ENCODE data around the gene PAXIP1.
"Not testable (repeated sequence)": the region's sequence is repeated elsewhere in the genome, so short reads cannot be mapped to it uniquely, and the experiment has no call there.

The PAXIP1 gene

DNA sequence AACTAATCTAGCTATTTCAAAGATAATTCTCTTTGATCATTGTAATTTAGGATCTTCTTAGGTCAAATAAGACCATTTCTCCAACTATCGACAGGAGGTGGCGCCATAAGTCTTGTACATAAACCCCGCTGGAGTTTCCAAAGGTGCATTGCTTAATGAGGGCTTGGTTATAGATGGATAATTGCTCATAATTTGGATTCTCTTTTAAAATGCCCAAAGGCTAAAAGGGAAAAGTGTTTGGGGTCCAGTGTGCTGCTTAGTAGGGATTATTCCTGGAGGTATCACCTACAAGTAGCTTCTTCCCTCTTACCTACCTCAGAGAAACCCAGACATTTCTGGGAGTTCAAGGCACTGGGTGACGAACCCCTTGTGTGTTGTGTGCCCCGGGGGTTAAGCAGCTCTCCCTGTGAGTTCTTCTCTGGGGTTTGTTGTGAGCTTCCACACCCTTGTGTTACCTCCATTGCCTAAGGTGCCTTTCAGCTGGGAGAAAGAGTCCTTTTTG is 75.2 kb downstream of the PAXIP1 start:
- peak; percentile 62; the same call in 1 of the 2 replicates for TF ChIP-seq Cebpa-rat (IDR thresholded peaks at IDR 0.05)
- H3K9me3 ChIP-seq: peaks cover 10% of the 10 kb centered on the region
- peak overlapping the region; percentile 75 for H3K9ac ChIP-seq
- no peaks in the 10 kb centered on the region for H4K20me1 ChIP-seq
- no peaks in the 10 kb centered on the region for H3K27me3 ChIP-seq
- H3K36me3 ChIP-seq: 0 out of 2 replicates have a peak, but pooled peaks cover 2% of the 10 kb centered on the region
- peak overlapping the region; percentile 70 for H3K4me3 ChIP-seq
- H3K4me2 ChIP-seq: peak overlapping the region; percentile 93
- peaks cover 24% of the 10 kb centered on the region for H3K4me1 ChIP-seq
- peak overlapping the region; percentile 63 for H3K27ac ChIP-seq

DNA sequence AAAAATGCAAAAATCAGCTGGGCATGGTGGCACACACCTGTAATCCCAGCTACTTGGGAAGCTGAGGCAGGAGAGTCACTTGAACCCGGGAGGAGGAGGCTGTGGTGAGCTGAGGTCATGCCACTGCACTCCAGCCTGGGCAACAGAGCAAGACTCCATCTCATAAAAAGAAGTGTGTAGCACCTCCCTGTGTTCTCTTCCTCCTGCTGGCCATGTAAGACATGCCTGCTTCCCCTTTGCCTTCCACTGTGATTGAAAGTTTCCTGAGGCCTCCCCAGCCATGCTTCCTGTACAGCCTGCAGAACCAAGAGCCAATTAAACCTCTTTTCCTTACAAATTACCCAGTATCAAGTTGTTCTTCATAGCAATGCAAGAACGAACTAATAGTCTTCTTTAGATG is 80.5 kb downstream of the PAXIP1 start:
- H3K4me3 ChIP-seq, H3K27ac ChIP-seq, H3K4me1 ChIP-seq, H3K9ac ChIP-seq, H3K36me3 ChIP-seq, H3K9me3 ChIP-seq, H4K20me1 ChIP-seq, H3K4me2 ChIP-seq, H3K27me3 ChIP-seq: not testable (repeated sequence)

DNA sequence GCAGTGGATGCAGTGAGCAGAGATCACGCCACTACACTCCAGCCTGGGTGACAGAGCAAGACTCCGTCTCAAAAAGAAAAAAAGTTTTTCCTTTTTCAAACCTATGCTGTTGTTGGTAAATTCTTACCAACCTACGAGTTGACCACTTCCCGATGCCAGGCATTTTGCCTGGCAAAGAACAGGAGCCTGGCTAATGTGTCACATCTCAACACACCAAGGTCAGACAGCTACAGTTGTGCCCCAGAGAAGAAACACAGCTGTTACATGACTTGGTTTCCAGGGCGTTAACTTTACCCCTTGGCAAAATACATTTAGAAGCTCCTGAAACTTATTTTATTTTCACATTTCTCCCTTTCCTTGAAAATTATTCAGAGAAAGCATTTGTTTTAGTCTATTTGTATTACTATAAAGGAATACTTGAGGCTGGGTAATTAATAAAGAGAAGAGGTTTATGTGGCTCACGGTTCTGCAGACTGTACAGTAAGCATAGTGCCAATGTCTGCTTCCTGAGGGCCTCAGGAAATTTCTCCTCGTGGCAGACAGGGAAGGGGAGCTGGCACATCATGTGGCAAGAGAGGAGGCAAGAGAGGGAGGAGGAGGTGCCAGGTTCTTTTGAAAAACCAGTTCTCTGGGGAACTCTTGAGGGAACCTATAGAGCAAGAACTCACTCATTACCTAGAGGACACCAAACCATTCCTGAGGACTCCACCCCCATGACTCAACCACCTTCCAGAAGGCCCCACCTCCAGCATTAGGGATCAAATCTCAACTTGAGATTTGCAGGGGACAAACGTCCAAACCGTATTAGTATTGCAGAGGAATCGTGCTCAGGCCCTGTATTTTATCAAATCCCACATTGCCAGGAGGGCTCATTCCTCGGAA is 83.3 kb downstream of the PAXIP1 start:
- H3K9me3 ChIP-seq: peaks cover 10% of the 10 kb centered on the region; the same call in 1 of the 2 replicates
- H3K27ac ChIP-seq: no peak overlapping the region
- H3K36me3 ChIP-seq: no peaks in the 10 kb centered on the region
- H3K4me3 ChIP-seq: no peak overlapping the region
- H3K27me3 ChIP-seq: peaks cover 6% of the 10 kb centered on the region; the same call in 1 of the 2 replicates
- H3K9ac ChIP-seq: no peak overlapping the region
- no peaks in the 10 kb centered on the region for H3K4me1 ChIP-seq
- no peak for TF ChIP-seq Cebpa-rat (IDR thresholded peaks at IDR 0.05)
- no peak overlapping the region for H3K4me2 ChIP-seq
- H4K20me1 ChIP-seq: no peaks in the 10 kb centered on the region

DNA sequence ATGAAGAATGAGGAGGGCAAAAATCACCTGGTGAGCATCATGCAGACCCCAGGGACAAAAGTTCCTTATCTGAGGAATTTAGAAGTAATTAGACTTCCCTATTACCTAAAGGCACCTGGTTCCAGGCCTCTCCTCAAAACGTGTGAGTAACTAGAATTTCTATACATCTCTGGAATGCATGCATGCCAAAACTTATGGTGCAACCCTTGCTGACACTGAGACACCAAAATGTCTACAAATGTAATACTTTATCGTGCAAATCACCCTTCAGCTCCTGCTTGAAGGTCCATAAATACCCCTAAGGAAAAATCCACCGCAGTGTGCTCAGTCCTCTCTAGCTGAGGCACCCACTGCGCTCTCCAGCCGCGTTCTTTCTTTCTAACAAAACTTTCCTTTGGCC is 84.2 kb downstream of the PAXIP1 start:
- peaks cover 14% of the 10 kb centered on the region for H3K27me3 ChIP-seq
- H3K36me3 ChIP-seq: no peaks in the 10 kb centered on the region
- no peak overlapping the region for H3K4me2 ChIP-seq
- no peak overlapping the region for H3K27ac ChIP-seq
- H4K20me1 ChIP-seq: no peaks in the 10 kb centered on the region
- no peak overlapping the region for H3K4me3 ChIP-seq
- TF ChIP-seq Cebpa-rat (IDR thresholded peaks at IDR 0.05): no peak
- no peak overlapping the region for H3K9ac ChIP-seq
- peaks cover 10% of the 10 kb centered on the region; the same call in 1 of the 2 replicates for H3K9me3 ChIP-seq
- H3K4me1 ChIP-seq: no peaks in the 10 kb centered on the region

DNA sequence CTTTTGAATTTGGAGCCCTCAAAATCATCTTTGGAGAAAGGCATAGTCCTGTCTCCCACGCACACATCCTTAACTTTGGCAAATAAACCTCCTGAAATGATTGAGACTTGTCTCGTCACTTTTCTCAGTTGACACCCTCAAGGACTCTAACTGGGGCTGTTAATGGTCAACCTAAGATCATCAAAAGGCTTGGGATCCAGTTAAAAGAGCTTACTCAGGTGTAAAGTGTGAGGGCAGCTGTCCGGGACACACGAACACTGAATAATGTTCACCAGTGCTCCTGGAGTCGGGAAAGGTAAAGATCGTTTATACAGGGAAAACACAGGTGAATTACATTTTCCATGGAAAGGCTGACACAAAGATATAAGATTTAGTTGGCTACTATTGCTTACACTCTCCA is 84.7 kb downstream of the PAXIP1 start:
- TF ChIP-seq Cebpa-rat (IDR thresholded peaks at IDR 0.05): no peak

DNA sequence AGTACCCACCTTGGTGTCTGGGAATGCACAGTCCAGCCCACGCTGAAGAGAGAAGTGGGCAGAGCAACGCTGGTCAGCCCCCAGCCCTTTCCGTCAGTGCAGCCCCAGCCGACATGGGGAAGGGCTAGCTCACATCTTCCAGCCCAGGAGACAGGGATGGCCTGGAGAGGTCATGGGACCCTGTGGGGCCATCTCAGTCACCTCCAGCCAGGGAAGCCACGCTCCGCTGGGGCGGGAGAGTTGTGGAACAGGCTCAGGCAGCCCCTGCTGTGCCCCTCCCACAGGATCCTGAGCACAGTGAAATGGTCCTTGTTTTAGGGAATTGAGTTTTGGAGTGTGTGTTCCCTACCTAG is 85.1 kb downstream of the PAXIP1 start:
- Histone ChIP-seq H3K4me3 (no peak overlapping the region), H3K36me3 (no peaks in the 10 kb centered on the region), H3K4me2 (no peak overlapping the region), H3K27me3 (peaks cover 14% of the 10 kb centered on the region), H4K20me1 (no peaks in the 10 kb centered on the region), H3K9ac (no peak overlapping the region), H3K9me3 (peaks cover 8% of the 10 kb centered on the region; the same call in 1 of the 2 replicates), H3K4me1 (no peaks in the 10 kb centered on the region), H3K27ac (no peak overlapping the region)
- TF ChIP-seq Cebpa-rat (IDR thresholded peaks at IDR 0.05): no peak

More for the DNA sequence above, 84.7 kb downstream of the PAXIP1 start:
- H3K4me2 ChIP-seq: no peak overlapping the region
- peaks cover 14% of the 10 kb centered on the region for H3K27me3 ChIP-seq
- H3K9ac ChIP-seq: no peak overlapping the region
- no peaks in the 10 kb centered on the region for H3K4me1 ChIP-seq
- H3K4me3 ChIP-seq: no peak overlapping the region
- no peaks in the 10 kb centered on the region for H3K36me3 ChIP-seq
- no peak overlapping the region for H3K27ac ChIP-seq
- H3K9me3 ChIP-seq: peaks cover 10% of the 10 kb centered on the region; the same call in 1 of the 2 replicates
- H4K20me1 ChIP-seq: no peaks in the 10 kb centered on the region

DNA sequence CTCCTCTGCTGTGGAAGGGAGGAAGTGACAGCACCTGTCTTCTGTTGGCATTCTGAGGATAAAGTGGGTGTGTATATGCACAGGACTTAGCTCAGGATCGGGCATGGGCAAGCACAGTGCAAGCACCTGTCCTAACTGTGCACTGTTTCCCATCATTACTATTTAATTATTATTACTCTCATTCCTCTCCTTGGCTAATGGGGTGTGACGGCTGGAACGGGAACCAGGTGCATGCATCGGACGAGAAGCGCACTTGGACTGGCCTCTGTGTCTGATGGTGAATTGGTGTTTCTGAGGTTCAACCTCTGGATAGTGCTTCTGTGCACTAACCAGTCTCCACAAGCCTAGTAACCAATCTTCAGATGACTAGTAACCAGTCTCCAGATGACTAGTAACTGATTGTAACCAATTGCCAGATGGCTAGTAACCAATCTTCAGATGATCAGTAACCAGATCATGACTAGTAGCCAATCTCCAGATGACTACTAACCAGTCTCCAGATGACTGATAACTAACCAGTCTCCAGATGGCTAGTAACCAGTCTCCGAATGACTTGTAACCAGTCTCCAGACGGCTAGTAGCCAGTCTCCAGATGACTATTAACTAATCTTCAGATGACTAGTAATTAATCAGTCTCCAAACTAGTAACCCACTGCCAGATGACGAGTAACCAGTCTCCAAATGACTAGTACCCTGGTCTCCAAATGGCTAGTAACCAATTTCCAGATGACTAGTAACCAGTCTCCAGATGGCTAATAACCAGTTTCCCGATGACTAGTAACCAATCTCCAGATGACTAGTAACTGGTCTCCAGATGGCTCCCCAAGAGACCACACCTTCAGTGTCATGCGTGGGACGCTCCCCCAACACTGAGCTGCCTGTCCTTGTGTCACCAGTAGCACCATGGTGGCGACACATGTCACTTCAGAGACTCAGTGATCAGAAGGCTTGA is 85.8 kb downstream of the PAXIP1 start:
- no peak for TF ChIP-seq Cebpa-rat (IDR thresholded peaks at IDR 0.05)
- no peaks in the 10 kb centered on the region for H3K4me1 ChIP-seq
- no peaks in the 10 kb centered on the region for H4K20me1 ChIP-seq
- no peak overlapping the region for H3K27ac ChIP-seq
- H3K9ac ChIP-seq: no peak overlapping the region
- no peak overlapping the region for H3K4me2 ChIP-seq
- H3K36me3 ChIP-seq: no peaks in the 10 kb centered on the region
- no peak overlapping the region for H3K4me3 ChIP-seq
- H3K27me3 ChIP-seq: peaks cover 14% of the 10 kb centered on the region
- peaks cover 1% of the 10 kb centered on the region; the same call in 1 of the 2 replicates for H3K9me3 ChIP-seq

DNA sequence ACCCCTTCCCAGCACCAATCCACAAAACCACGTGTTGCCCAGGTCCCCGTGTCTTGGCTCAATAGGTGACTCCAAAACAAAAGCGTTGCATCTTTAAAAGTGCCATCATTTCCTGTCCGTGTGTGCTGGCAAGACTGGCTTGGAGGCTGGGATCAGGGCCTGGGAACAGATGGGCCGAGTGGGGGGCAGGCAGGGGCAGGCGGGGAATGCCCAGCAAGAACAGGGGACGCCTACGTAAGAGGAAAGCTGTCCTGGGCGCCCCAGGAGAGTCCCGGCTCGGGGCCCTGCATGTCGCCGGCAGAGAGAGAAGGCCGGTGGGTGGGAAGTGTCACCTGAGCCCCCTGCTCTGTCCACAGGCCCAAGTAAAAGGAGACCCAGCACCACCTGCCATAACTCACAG is 86.5 kb downstream of the PAXIP1 start:
- Histone ChIP-seq H3K27ac (no peak overlapping the region), H3K36me3 (no peaks in the 10 kb centered on the region), H3K9ac (no peak overlapping the region), H3K4me2 (no peak overlapping the region), H4K20me1 (no peaks in the 10 kb centered on the region), H3K9me3 (no peaks in the 10 kb centered on the region; the same call in 1 of the 2 replicates), H3K27me3 (peaks cover 14% of the 10 kb centered on the region), H3K4me1 (no peaks in the 10 kb centered on the region), H3K4me3 (no peak overlapping the region)
- no peak for TF ChIP-seq Cebpa-rat (IDR thresholded peaks at IDR 0.05)

DNA sequence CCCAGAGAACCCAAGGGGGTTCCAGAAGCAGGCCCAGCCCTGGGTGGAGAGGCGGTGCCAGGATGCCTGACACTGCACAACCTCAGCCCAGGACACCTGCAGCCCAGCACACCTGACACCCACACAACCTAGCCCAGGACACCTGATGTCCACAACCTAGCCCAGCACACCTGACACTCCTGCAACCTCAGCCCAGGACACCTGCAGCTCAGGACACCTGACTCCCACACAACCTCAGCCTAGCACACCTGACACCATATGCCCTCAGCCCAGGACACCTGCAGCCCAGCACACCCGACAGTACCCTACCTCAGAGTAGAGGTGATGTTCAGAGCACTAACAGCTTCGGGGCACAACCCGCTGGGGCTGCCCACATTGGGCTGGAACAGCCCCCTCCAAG is 87.3 kb downstream of the PAXIP1 start:
- Histone ChIP-seq H3K36me3 (no peaks in the 10 kb centered on the region), H3K27me3 (peaks cover 14% of the 10 kb centered on the region), H3K9ac (no peak overlapping the region), H3K9me3 (peaks cover 5% of the 10 kb centered on the region; the same call in 1 of the 2 replicates), H3K4me2 (no peak overlapping the region), H3K4me3 (no peak overlapping the region), H3K27ac (no peak overlapping the region), H4K20me1 (no peaks in the 10 kb centered on the region), H3K4me1 (no peaks in the 10 kb centered on the region)
- no peak for TF ChIP-seq Cebpa-rat (IDR thresholded peaks at IDR 0.05)

All from BLaER1 (cell line).